ENCODE data around the gene ZFP64.
"Not testable (repeated sequence)": the region's sequence is repeated elsewhere in the genome, so short reads cannot be mapped to it uniquely, and the experiment has no call there.

The ZFP64 gene

GRCh38 chr20:52191132-52191915 lies at the start of gene ZFP64:
Gene ZFP64 (minus strand): TSS chr20:52191779. CDS start chr20:52191636, 143 bp downstream.
- peak; percentile 83 for DNase-seq

DNA sequence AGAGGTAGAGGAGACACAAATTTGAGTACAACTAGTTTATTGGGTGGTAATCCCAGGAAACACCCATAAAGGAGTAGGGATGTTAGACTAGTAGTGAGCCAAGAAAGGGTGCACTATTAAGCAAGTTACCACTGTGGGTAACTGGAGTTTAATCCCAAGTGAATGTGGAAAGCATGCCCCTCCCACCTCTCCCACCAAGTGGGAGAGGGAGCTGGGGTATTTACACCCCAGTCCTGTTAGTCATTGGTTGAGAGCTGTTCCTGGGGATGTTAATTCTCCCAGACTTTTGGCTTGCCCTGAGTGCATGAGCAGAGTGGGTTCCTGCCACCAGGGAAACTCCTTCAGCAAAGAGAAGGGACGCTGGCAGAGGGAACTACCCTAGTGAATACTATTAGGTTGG lies 49.2 kb upstream of the ZFP64 start:
- no peak for DNase-seq

- DNase-seq = no peak
These were observed 47.5 kb upstream of the ZFP64 start for GRCh38 chr20:52239102-52239501.

DNA sequence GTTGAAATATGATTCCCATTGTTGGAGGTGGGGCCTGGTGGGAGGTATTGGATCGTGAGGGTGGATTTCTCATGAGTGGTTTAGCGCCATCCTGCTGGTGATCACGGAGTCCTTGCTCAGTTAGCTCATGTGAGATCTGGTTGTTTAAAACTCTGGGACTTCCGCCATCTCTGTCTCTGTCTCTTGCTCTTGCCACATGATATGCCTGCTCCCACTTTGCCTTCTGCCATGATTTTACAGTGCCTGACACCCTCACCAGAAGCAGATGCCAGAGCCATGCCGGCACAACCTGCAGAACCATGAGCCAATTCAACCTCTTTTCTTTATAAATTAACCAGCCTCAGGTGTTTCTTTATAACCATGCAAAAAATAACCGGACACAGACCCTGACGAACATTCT lies 44.7 kb upstream of the ZFP64 start:
- no peak for DNase-seq

GRCh38 chr20:52235129-52235528 lies 43.5 kb upstream of the ZFP64 start:
- no peak for DNase-seq

- no peak for DNase-seq
These were observed 42.9 kb upstream of the ZFP64 start for GRCh38 chr20:52234302-52235045.

- DNase-seq = no peak
These were observed 39.7 kb upstream of the ZFP64 start for GRCh38 chr20:52231230-52231746.

GRCh38 chr20:52230409-52230808 lies 38.8 kb upstream of the ZFP64 start:
- DNase-seq = no peak

- not testable (repeated sequence) for DNase-seq
These were observed 37.8 kb upstream of the ZFP64 start for GRCh38 chr20:52229346-52229745.

DNA sequence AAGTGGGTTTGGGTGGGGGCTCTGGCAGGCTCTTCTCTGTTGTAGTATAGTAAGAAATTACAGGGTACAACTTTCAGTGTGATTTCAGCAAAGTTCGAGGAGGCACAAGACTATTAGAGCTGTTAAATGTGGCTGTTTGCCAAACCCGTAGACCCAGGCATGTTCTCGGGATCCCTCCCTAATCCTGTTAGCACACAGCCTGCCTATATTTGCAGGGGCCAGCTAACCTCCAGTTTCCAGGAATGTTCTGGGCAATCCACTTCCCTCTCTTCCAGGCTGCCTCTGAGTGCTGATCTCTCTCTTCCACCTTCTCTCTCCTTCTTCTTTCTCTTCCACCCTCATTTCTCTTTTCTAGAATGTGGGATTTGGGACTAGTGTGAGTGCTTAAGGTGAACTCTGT lies 34.8 kb upstream of the ZFP64 start:
- DNase-seq = no peak

DNA sequence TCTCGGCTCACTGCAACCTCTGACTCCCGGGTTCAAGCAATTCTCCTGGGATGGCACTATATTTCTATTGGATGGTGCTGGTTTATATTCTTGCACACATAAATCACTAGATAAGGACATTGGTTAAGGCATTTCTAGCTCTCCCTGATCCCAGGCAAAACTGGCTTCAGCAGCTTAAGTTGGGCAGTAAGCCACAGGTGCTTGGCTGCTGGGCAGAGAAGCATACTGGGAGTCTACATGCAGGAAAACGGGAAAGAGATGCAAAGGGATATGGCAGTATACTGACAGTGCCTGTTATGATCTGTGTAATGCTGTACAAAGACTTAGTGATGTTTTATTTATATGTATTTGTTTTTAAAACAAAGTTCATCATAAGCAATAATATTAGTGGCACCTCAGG lies 33.3 kb upstream of the ZFP64 start:
- DNase-seq = no peak

- not testable (repeated sequence) for DNase-seq
These were observed 29.8 kb upstream of the ZFP64 start for GRCh38 chr20:52221362-52221761.

- DNase-seq = not testable (repeated sequence)
These were observed 29.3 kb upstream of the ZFP64 start for GRCh38 chr20:52220891-52221290.

- DNase-seq = no peak
These were observed 27.9 kb upstream of the ZFP64 start for GRCh38 chr20:52219441-52219840.

GRCh38 chr20:52217689-52218395 lies 26.3 kb upstream of the ZFP64 start:
- DNase-seq = no peak

- no peak for DNase-seq
These were observed 22.4 kb upstream of the ZFP64 start for GRCh38 chr20:52213995-52214394.

DNA sequence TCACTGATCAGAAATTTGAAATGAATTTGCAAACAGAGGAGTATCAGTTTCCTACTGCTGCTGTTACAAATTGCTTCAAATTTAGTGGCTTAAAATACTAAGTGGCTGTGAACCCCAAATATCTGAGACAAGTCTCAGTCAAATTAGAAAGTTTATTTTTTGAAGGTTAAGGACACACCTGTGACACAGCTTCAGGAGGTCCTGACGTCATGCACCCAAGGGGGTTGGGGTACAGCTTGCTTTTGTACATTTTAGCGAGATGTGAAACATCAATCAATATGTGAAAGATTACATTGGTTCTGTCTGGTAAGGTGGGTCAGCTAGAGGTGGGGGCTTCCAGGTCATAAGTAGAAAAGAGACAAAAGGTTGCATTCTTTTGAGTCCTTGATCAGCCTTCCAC lies 21.4 kb upstream of the ZFP64 start:
- no peak for DNase-seq

- DNase-seq = no peak
These were observed 18.7 kb upstream of the ZFP64 start for GRCh38 chr20:52210037-52210990.

DNA sequence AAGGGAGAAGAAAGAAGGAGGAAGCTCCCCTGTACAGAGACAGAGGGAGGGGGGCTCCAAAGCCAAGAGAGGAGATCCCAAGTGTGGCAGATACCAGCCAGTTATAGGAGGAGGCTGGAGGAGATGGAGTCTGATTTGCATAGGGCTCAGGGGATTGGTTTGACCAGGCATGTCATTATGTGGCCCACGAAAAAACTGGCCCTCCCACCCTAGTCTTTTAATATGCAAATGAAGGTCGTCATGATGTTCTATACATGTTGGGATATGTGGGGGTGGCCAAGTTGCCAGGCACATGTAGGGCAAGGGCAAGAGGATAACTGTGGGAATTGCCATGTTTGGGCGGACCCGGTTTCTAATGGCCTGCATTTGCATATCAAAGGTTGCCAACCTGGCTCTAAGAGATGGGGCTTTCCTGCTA lies 17.6 kb upstream of the ZFP64 start:
- no peak for DNase-seq

DNA sequence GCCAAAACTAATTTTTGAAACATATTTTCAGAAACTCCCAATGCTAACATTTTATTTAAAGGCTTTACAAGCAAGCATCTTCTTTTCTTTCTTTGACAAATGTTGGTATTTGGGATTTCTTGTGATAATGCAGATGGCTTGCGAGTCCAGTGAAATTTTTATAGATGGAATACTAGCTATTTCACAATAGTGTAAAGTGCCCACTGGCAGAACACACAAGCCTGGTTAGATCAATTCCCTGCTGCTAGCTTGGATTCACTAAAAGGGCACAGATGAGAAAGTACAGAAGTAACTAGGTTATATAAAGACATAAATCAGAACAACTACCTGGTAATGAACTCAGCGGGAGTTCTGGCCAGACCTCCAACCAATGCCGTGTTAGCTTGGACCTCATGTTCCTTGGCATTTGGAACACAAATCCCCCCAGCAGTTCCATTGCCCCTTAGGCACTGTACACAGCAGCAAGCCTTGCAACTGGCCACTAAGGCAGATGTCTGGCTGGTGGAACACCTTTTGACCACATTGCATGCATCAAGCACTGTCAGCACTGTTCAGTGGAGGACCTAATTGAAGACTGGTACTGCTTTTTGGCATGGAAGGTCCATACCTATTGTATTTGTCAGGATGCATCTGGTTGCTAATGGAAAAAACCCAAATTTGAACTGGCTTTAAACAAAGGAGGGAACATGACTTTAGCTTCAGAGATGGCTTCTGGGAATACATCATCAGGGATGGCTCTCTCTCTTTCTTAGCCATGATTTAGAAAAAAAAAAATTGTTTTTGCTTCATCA lies 15.6 kb upstream of the ZFP64 start:
- no peak for DNase-seq

- no peak for DNase-seq
These were observed 12.6 kb upstream of the ZFP64 start for GRCh38 chr20:52204136-52204535.
